Endothelial cell (in vitro differentiated cells): ENCODE measurements around the gene DCAF5. TPM values are rescaled to one million over a fixed set of nuclear protein-coding genes. Genes with fewer than 3 reads are reported as not detected.

ENCODE experiments used
- DNase-seq: peaks from one replicate; pipeline ENCODE4 v3.0.0; 2021; ENCODE audit warnings: low spot score
- H3K27ac Mint-ChIP-seq: one replicate; pipeline ENCODE4 v1.8.0; 2021; ENCODE audit warnings: mixed read lengths, inconsistent platforms; ENCODE audit not compliant: unreplicated experiment
- H3K27me3 Mint-ChIP-seq: one replicate; pipeline ENCODE4 v1.8.0; 2021; ENCODE audit warnings: mild to moderate bottlenecking, moderate library complexity, mixed read lengths, inconsistent platforms; ENCODE audit not compliant: unreplicated experiment
- H3K36me3 Mint-ChIP-seq: one replicate; pipeline ENCODE4 v1.8.0; 2021; ENCODE audit warnings: mild to moderate bottlenecking, low read depth, mixed read lengths, inconsistent platforms; ENCODE audit not compliant: unreplicated experiment
- H3K4me1 Mint-ChIP-seq: one replicate; pipeline ENCODE4 v1.8.0; 2021; ENCODE audit warnings: mild to moderate bottlenecking, mixed read lengths, inconsistent platforms; ENCODE audit not compliant: unreplicated experiment
- H3K4me3 Mint-ChIP-seq: one replicate; pipeline ENCODE4 v1.8.0; 2021; ENCODE audit warnings: mild to moderate bottlenecking, mixed read lengths, inconsistent platforms; ENCODE audit not compliant: unreplicated experiment
- H3K9me3 Mint-ChIP-seq: one replicate; pipeline ENCODE4 v1.8.0; 2021; ENCODE audit warnings: mixed read lengths, inconsistent platforms; ENCODE audit not compliant: unreplicated experiment
- CTCF ChIP-seq: fragments of 200-600 bp; sonication (generic); IDR thresholded peaks from one replicate; pipeline ENCODE4 v1.5.0; 2021; ENCODE audit warnings: antibody characterized with exemption; ENCODE audit not compliant: unreplicated experiment
- total RNA-seq: library from RNA; stranded (reverse); fragmentation: NEBNext Ultra II Directional; extraction: Animal tissue kit (Norgen Biotek cat#: 25700); gene quantifications from one replicate; pipeline ENCODE4 v1.2.1, GENCODE V29; 2021; ENCODE audit not compliant: unreplicated experiment

Gene DCAF5
- total RNA-seq, 1 donor from 2014 or later: 72.0 TPM

GRCh38 chr14:69141550-69141949 lies 11.4 kb downstream of the DCAF5 start:
- Mint-ChIP-seq H3K27me3 (peaks cover 3% of the 10 kb centered on the region), H3K27ac (no peak overlapping the region), H3K9me3 (no peaks in the 10 kb centered on the region), H3K36me3 (no peaks in the 10 kb centered on the region), H3K4me3 (no peak overlapping the region), H3K4me1 (peaks cover 6% of the 10 kb centered on the region)
- TF ChIP-seq CTCF: no peak
- DNase-seq: no peak

- H3K27ac Mint-ChIP-seq: no peak overlapping the region
- no peak for TF ChIP-seq CTCF
- peaks cover 6% of the 10 kb centered on the region for H3K4me1 Mint-ChIP-seq
- H3K36me3 Mint-ChIP-seq: no peaks in the 10 kb centered on the region
- no peak for DNase-seq
- no peak overlapping the region for H3K4me3 Mint-ChIP-seq
- no peaks in the 10 kb centered on the region for H3K9me3 Mint-ChIP-seq
- peaks cover 3% of the 10 kb centered on the region for H3K27me3 Mint-ChIP-seq
Observed at GRCh38 chr14:69139743-69140142, 13.2 kb downstream of the DCAF5 start.

GRCh38 chr14:69137843-69138535 lies 14.9 kb downstream of the DCAF5 start:
- no peak for TF ChIP-seq CTCF
- no peaks in the 10 kb centered on the region for H3K36me3 Mint-ChIP-seq
- no peak overlapping the region for H3K27ac Mint-ChIP-seq
- H3K27me3 Mint-ChIP-seq: peaks cover 3% of the 10 kb centered on the region
- H3K9me3 Mint-ChIP-seq: no peaks in the 10 kb centered on the region
- no peak for DNase-seq
- no peak overlapping the region for H3K4me3 Mint-ChIP-seq
- peaks cover 6% of the 10 kb centered on the region for H3K4me1 Mint-ChIP-seq

- Mint-ChIP-seq H3K27ac (no peak overlapping the region), H3K4me1 (peaks cover 6% of the 10 kb centered on the region)
Observed at GRCh38 chr14:69137416-69137815, 15.5 kb downstream of the DCAF5 start.

More at GRCh38 chr14:69137416-69137815, 15.5 kb downstream of the DCAF5 start:
- no peak for DNase-seq
- no peak for TF ChIP-seq CTCF
- Mint-ChIP-seq H3K4me3 (no peak overlapping the region), H3K27me3 (peaks cover 3% of the 10 kb centered on the region), H3K9me3 (no peaks in the 10 kb centered on the region), H3K36me3 (no peaks in the 10 kb centered on the region)
